ENCODE data around the gene MYORG.

MYORG gene

DNA sequence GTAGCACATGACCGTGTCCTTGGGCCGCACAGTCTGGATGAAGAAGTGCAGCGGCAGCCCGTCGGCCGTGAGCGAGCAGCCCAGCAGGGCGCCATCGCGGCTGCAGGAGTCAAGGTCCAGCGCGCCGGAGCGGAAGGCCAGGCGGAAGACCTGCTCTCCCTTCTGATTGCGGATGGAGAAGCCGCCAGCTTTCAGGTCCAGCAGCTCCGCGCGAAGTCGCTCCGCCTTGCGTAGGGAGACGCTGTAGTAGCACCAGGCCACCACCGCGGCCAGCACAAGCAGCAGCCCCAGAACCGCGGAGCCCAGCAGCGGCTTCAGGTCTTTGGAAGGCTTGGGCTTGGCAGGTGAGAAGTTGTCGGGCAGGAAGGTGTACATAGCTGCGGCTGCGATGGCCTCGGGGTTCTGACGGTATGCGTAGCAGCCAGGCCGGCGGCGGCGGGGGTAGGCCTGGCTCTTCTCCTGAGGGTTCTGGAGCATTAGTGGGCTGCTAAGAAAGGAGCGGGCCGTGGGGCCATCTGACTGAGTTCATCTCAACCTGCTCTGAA lies 4.2 kb downstream of the MYORG start:
- Histone ChIP-seq H3K27me3 (ENCODE audit: insufficient read depth, low read length, poor library complexity, severe bottlenecking) (no peaks in the 10 kb centered on the region), H4K20me1 (ENCODE audit: insufficient read depth, low read length, poor library complexity, severe bottlenecking) (no peaks in the 10 kb centered on the region), H2AFZ (ENCODE audit: low read length) (no peak overlapping the region), H3F3A (ENCODE audit: low read depth) (no peaks in the 10 kb centered on the region), H3K9me3 (ENCODE audit: insufficient read depth, low read depth, low read length) (peaks cover 3% of the 10 kb centered on the region; the same call in 1 of the 2 replicates), H3K4me1 (ENCODE audit: insufficient read depth, low read length, poor library complexity, severe bottlenecking) (peaks cover 20% of the 10 kb centered on the region), H3K9ac (ENCODE audit: low read depth, low read length, poor library complexity, severe bottlenecking) (no peak overlapping the region), H3K79me2 (ENCODE audit: insufficient read depth, low read length) (no peaks in the 10 kb centered on the region), H3K4me2 (ENCODE audit: low read depth, low read length, poor library complexity, severe bottlenecking) (no peak overlapping the region), H3K36me3 (ENCODE audit: insufficient read depth, low read length) (no peaks in the 10 kb centered on the region), H3K9me2 (replicated peaks; ENCODE audit: low read depth, low read length) (no peaks in the 10 kb centered on the region), H3K4me3 (ENCODE audit: low read length, poor library complexity, severe bottlenecking) (no peak overlapping the region)
- TF ChIP-seq, protein P1, sequence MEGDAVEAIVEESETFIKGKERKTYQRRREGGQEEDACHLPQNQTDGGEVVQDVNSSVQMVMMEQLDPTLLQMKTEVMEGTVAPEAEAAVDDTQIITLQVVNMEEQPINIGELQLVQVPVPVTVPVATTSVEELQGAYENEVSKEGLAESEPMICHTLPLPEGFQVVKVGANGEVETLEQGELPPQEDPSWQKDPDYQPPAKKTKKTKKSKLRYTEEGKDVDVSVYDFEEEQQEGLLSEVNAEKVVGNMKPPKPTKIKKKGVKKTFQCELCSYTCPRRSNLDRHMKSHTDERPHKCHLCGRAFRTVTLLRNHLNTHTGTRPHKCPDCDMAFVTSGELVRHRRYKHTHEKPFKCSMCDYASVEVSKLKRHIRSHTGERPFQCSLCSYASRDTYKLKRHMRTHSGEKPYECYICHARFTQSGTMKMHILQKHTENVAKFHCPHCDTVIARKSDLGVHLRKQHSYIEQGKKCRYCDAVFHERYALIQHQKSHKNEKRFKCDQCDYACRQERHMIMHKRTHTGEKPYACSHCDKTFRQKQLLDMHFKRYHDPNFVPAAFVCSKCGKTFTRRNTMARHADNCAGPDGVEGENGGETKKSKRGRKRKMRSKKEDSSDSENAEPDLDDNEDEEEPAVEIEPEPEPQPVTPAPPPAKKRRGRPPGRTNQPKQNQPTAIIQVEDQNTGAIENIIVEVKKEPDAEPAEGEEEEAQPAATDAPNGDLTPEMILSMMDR (conservative IDR thresholded peaks at IDR 0.05; ENCODE audit: low read length): no peak
- TF ChIP-seq EZH2phosphoT487 (IDR thresholded peaks at IDR 0.05; ENCODE audit: borderline replicate concordance): no peak

DNA sequence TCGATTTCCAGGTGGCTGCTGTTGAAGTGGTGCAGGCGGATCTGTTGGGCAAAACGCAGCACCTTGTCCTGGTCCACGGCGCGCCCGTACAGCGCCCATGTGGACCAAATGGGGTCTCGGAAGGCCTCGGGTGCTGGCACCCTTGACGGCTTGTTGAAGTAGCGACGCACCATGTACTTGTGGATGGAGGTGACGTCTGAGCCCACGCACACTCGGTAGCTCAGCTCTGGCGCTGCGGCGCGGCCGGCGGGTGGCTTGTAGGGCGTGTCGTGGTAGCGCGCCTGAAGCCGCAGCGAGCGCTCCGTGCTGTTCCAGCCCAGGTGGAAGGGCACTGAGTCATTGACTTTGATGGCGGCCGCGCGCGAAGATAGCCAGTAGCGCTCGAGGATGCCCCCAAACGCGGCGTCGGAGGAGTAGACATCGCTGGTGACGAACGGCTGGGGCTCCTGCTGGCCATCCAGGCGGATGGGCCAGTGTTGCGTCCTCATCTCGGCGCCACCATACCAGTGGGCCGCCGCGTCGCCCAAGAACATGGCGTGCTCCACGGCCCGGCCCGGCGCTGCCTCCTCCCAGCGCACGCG lies 4.7 kb downstream of the MYORG start:
- Histone ChIP-seq H3K4me3 (ENCODE audit: low read length, poor library complexity, severe bottlenecking) (no peak overlapping the region), H3K9ac (ENCODE audit: low read depth, low read length, poor library complexity, severe bottlenecking) (no peak overlapping the region), H2AFZ (ENCODE audit: low read length) (no peak overlapping the region), H3K4me1 (ENCODE audit: insufficient read depth, low read length, poor library complexity, severe bottlenecking) (peaks cover 16% of the 10 kb centered on the region), H3K9me2 (replicated peaks; ENCODE audit: low read depth, low read length) (no peaks in the 10 kb centered on the region), H3F3A (ENCODE audit: low read depth) (no peaks in the 10 kb centered on the region), H3K36me3 (ENCODE audit: insufficient read depth, low read length) (no peaks in the 10 kb centered on the region), H3K27me3 (ENCODE audit: insufficient read depth, low read length, poor library complexity, severe bottlenecking) (no peaks in the 10 kb centered on the region), H3K4me2 (ENCODE audit: low read depth, low read length, poor library complexity, severe bottlenecking) (no peak overlapping the region), H3K9me3 (ENCODE audit: insufficient read depth, low read depth, low read length) (peaks cover 3% of the 10 kb centered on the region; the same call in 1 of the 2 replicates), H3K79me2 (ENCODE audit: insufficient read depth, low read length) (no peaks in the 10 kb centered on the region), H4K20me1 (ENCODE audit: insufficient read depth, low read length, poor library complexity, severe bottlenecking) (no peaks in the 10 kb centered on the region)
- TF ChIP-seq, protein P1 (conservative IDR thresholded peaks at IDR 0.05; ENCODE audit: low read length): no peak
- no peak for TF ChIP-seq EZH2phosphoT487 (IDR thresholded peaks at IDR 0.05; ENCODE audit: borderline replicate concordance)

DNA sequence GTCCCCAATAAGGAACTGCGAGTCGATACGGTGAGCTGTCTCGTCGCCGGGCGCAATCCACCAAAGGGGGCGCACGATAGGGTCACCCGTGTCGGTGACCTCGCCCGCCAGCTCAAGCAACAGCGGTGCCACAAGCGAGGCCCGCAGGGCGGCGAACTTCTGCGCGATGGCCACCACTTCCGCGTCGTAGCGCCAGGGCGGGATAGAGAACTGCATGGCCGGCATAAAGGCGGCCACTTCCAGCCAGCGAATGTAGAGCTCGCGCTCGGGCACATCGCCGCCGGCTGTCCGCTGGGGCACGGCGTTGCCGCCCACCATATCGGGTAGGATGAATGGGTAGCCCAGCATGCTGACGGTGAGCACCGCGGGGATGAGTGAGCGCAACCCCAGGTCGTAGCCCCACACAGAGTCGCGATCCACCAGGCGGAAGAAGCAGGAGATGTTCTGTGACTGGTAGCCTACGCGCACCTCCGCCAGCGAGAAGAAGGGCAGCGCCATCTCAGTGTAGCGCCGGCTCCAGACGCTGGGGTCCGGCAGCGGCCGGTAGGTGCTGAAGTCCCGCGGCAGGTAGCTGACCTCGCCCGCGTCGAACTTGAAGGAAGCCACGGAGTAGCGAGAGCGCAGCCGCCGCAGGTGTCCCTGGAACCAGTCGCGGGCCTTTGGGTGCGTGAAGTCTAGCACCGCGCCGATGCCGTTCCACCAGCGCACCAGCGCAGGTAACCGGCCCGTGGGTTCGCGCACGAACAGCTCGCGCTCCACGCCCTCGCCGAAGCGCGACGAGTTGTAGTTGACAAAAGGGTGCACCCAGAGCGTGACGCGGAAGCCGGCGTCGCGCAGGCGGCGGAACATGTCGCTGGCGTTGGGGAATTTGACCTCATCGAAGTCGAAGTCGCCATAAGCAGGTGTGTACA lies 5.5 kb downstream of the MYORG start:
- Histone ChIP-seq H3K27me3 (ENCODE audit: insufficient read depth, low read length, poor library complexity, severe bottlenecking) (no peaks in the 10 kb centered on the region), H3K4me1 (ENCODE audit: insufficient read depth, low read length, poor library complexity, severe bottlenecking) (peaks cover 12% of the 10 kb centered on the region), H3K9me2 (replicated peaks; ENCODE audit: low read depth, low read length) (no peaks in the 10 kb centered on the region), H2AFZ (ENCODE audit: low read length) (no peak overlapping the region), H3K36me3 (ENCODE audit: insufficient read depth, low read length) (no peaks in the 10 kb centered on the region), H3K4me3 (ENCODE audit: low read length, poor library complexity, severe bottlenecking) (no peak overlapping the region), H3K79me2 (ENCODE audit: insufficient read depth, low read length) (no peaks in the 10 kb centered on the region), H4K20me1 (ENCODE audit: insufficient read depth, low read length, poor library complexity, severe bottlenecking) (no peaks in the 10 kb centered on the region), H3K4me2 (ENCODE audit: low read depth, low read length, poor library complexity, severe bottlenecking) (no peak overlapping the region), H3F3A (ENCODE audit: low read depth) (no peaks in the 10 kb centered on the region), H3K9me3 (ENCODE audit: insufficient read depth, low read depth, low read length) (peaks cover 3% of the 10 kb centered on the region; the same call in 1 of the 2 replicates), H3K9ac (ENCODE audit: low read depth, low read length, poor library complexity, severe bottlenecking) (no peak overlapping the region)
- TF ChIP-seq, protein P1 (conservative IDR thresholded peaks at IDR 0.05; ENCODE audit: low read length): no peak
- TF ChIP-seq EZH2phosphoT487 (IDR thresholded peaks at IDR 0.05; ENCODE audit: borderline replicate concordance): no peak

All from Loucy (cell line).